A549 (cell line): ENCODE data around the gene IL17RC. TPM values are rescaled to one million over a fixed set of nuclear protein-coding genes. Genes with fewer than 3 reads are reported as not detected.

ENCODE experiments used
- ATAC-seq, 2 experiments: fragments of 200-7000 bp in 1 of 2; fragments of >200 bp in 1 of 2; cut with Nextera tagmentation in 1 of 2; cut with Tn5 transposase in 1 of 2; 3 replicates each; pipeline versions ENCODE4 v1.8.0 to v1.9.1; 2018 to 2020; ENCODE audit warnings: mild to moderate bottlenecking in 1 of 2, moderate library complexity in 1 of 2
- CTCF ChIA-PET: fragments of 300-600 bp; sonication (Branson Sonifier 250); formaldehyde crosslinking; extraction: SDS; loops from one replicate; lab custom pipeline; 2021; ENCODE audit warnings: antibody characterized with exemption, inconsistent platforms; lab: Yijun Ruan, JAX
- POLR2A ChIA-PET: fragments of 350-600 bp; formaldehyde crosslinking; extraction: SDS; loops from one replicate; lab custom pipeline; 2021; ENCODE audit warnings: antibody characterized with exemption, inconsistent platforms; lab: Yijun Ruan, JAX
- DNase-seq, 2 experiments: peaks; one replicate each; pipeline versions ENCODE4 v3.0.0 to v3.0.0-alpha.2; 2011 to 2016; ENCODE audit warnings: low read depth in 1 of 2, low spot score in 1 of 2
- FAIRE-seq: peaks from 2 replicates; lab custom pipeline; 2011; peaks lifted over from hg19 to GRCh38; lab: Jason Lieb, UNC
- H3K27ac ChIP-seq, 2 experiments: fragments of >200 bp; sonication (Bioruptor Twin); formaldehyde crosslinking; 3 replicates each; pipeline ENCODE4 v1.5.1; 2016 to 2017
- H3K4me1 ChIP-seq: fragments of >200 bp; sonication (Bioruptor Twin); formaldehyde crosslinking; 3 replicates; pipeline ENCODE4 v1.6.1; 2016
- H3K4me2 ChIP-seq: fragments of >200 bp; sonication (Bioruptor Twin); formaldehyde crosslinking; 3 replicates; pipeline ENCODE4 v1.6.1; 2016
- H3K4me3 ChIP-seq: fragments of >200 bp; sonication (Bioruptor Twin); formaldehyde crosslinking; 3 replicates; pipeline ENCODE4 v1.5.1; 2016
- H3K9me3 ChIP-seq: fragments of >200 bp; sonication (Bioruptor Twin); formaldehyde crosslinking; 3 replicates; pipeline ENCODE4 v1.6.1; 2016
- ATOH8 ChIP-seq: fragments of 250-450 bp; sonication (Bioruptor Pico); IDR thresholded peaks from 2 replicates; pipeline ENCODE4 v1.5.0; 2020; ENCODE audit warnings: low read depth, mild to moderate bottlenecking, moderate library complexity
- BHLHE40 ChIP-seq: IDR thresholded peaks from 2 replicates; pipeline ENCODE4 v1.6.1; 2012; ENCODE audit warnings: low read depth, low read length, inconsistent platforms
- CHD2 ChIP-seq: fragments of 150-350 bp; IDR thresholded peaks from 2 replicates; pipeline ENCODE4 v1.6.1; 2014; ENCODE audit warnings: low read length; ENCODE audit not compliant: partially characterized antibody
- E2F6 ChIP-seq: IDR thresholded peaks from 2 replicates; pipeline ENCODE4 v1.6.1; 2012; ENCODE audit warnings: low read depth, borderline replicate concordance
- EHF ChIP-seq: fragments of 250-450 bp; sonication (Bioruptor Pico); IDR thresholded peaks from 2 replicates; pipeline ENCODE4 v1.5.0; 2020; ENCODE audit warnings: mild to moderate bottlenecking
- ELK1 ChIP-seq: fragments of 150-350 bp; IDR thresholded peaks from 2 replicates; pipeline ENCODE4 v1.6.1; 2014; ENCODE audit warnings: low read depth, mild to moderate bottlenecking, low read length
- EP300 ChIP-seq, 2 experiments: fragments of >200 bp; sonication (Bioruptor Twin); formaldehyde crosslinking; IDR thresholded peaks; 2 replicates in 1 of 2; 3 replicates in 1 of 2; pipeline ENCODE4 v1.6.1; 2016 to 2017
- ESRRA ChIP-seq: fragments of 150-350 bp; IDR thresholded peaks from 2 replicates; pipeline ENCODE4 v1.6.1; 2014; ENCODE audit warnings: mild to moderate bottlenecking, low read length, borderline replicate concordance
- FOSL2 ChIP-seq, 2 experiments: fragments of 450-650 bp in 1 of 2; fragments of >200 bp in 1 of 2; sonication (Bioruptor Twin) in 1 of 2; formaldehyde crosslinking; IDR thresholded peaks; 2 replicates each; pipeline versions ENCODE4 v1.5.0 to v1.6.1; 2016 to 2020; ENCODE audit warnings: mild to moderate bottlenecking in 1 of 2, moderate library complexity in 1 of 2
- FOXS1 ChIP-seq: fragments of 250-450 bp; sonication (Bioruptor Pico); IDR thresholded peaks from 2 replicates; pipeline ENCODE4 v1.5.0; 2020; ENCODE audit warnings: mild to moderate bottlenecking, moderate library complexity
- GATA3 ChIP-seq: IDR thresholded peaks from 2 replicates; pipeline ENCODE4 v1.6.1; 2012; ENCODE audit warnings: borderline replicate concordance
- HDAC2 ChIP-seq: fragments of 200-600 bp; sonication (generic); IDR thresholded peaks from 2 replicates; pipeline ENCODE4 v1.6.1; 2016
- HES2 ChIP-seq: fragments of >200 bp; sonication (Bioruptor Twin); formaldehyde crosslinking; IDR thresholded peaks from 2 replicates; pipeline ENCODE4 v1.6.1; 2016
- HOXA7 ChIP-seq: fragments of 250-450 bp; sonication (Bioruptor Pico); IDR thresholded peaks from 2 replicates; pipeline ENCODE4 v1.5.0; 2020; ENCODE audit warnings: mild to moderate bottlenecking, moderate library complexity
- KDM5A ChIP-seq: fragments of 200-600 bp; sonication (generic); IDR thresholded peaks from 2 replicates; pipeline ENCODE4 v1.6.1; 2016; ENCODE audit warnings: antibody characterized with exemption, mild to moderate bottlenecking
- MAZ ChIP-seq: fragments of 150-350 bp; IDR thresholded peaks from 2 replicates; pipeline ENCODE4 v1.6.1; 2014; ENCODE audit warnings: antibody characterized with exemption, low read depth, low read length, borderline replicate concordance
- MYC ChIP-seq: IDR thresholded peaks from 2 replicates; pipeline ENCODE4 v1.6.1; 2012; ENCODE audit warnings: mild to moderate bottlenecking, inconsistent platforms, low read length, improper control_type of control experiment, borderline replicate concordance
- NFE2L2 ChIP-seq: fragments of 150-350 bp; conservative IDR thresholded peaks from 2 replicates; pipeline ENCODE4 v1.6.1; 2014; ENCODE audit warnings: low read length
- NPAS2 ChIP-seq: fragments of 250-450 bp; sonication (Bioruptor Pico); IDR thresholded peaks from 2 replicates; pipeline ENCODE4 v1.8.0; 2022; ENCODE audit warnings: mild to moderate bottlenecking, moderate library complexity, borderline replicate concordance
- NR3C1 ChIP-seq: fragments of >200 bp; sonication (Bioruptor Twin); formaldehyde crosslinking; IDR thresholded peaks from 3 replicates; pipeline ENCODE4 v1.6.1; 2017
- POLR2A ChIP-seq: IDR thresholded peaks from 2 replicates; pipeline ENCODE4 v1.6.1; 2012; ENCODE audit warnings: mild to moderate bottlenecking, low read length
- RAD21 ChIP-seq, 2 experiments: fragments of >200 bp in 1 of 2; sonication (Bioruptor Twin) in 1 of 2; formaldehyde crosslinking in 1 of 2; IDR thresholded peaks in 1 of 2; conservative IDR thresholded peaks in 1 of 2; 2 replicates in 1 of 2; 3 replicates in 1 of 2; pipeline ENCODE4 v1.6.1; 2012 to 2018; ENCODE audit warnings: inconsistent platforms in 1 of 2
- RNF2 ChIP-seq: fragments of 200-600 bp; sonication (generic); IDR thresholded peaks from 2 replicates; pipeline ENCODE4 v1.6.1; 2016; ENCODE audit warnings: low read depth, mild to moderate bottlenecking, antibody characterized with exemption, moderate library complexity, borderline replicate concordance
- SMC3 ChIP-seq: fragments of >200 bp; sonication (Bioruptor Twin); formaldehyde crosslinking; IDR thresholded peaks from 3 replicates; pipeline ENCODE4 v1.6.1; 2018; ENCODE audit warnings: inconsistent platforms
- SREBF2 ChIP-seq: fragments of 450-650 bp; IDR thresholded peaks from 2 replicates; pipeline ENCODE4 v1.6.1; 2014; ENCODE audit warnings: mild to moderate bottlenecking, moderate library complexity
- ZC3H11A ChIP-seq: fragments of 450-650 bp; IDR thresholded peaks from 2 replicates; pipeline ENCODE4 v1.6.1; 2014; ENCODE audit warnings: antibody characterized with exemption, mild to moderate bottlenecking
- ZFP36 ChIP-seq: fragments of 450-650 bp; IDR thresholded peaks from 2 replicates; pipeline ENCODE4 v1.6.1; 2014; ENCODE audit warnings: borderline replicate concordance; ENCODE audit not compliant: partially characterized antibody
- WGBS: methylation state at CpG from one replicate; pipeline ENCODE4 v1.1.6; 2017; ENCODE audit errors: missing lambda C conversion rate; 5-methylcytosine and 5-hydroxymethylcytosine counted together
- polyA plus RNA-seq, 4 experiments: library from polyadenylated mRNA; depleted of rRNA in 3 of 4; stranded (reverse); fragments of >200 nt; fragmentation: RNase III in 1 of 4; extraction: RNeasy Plus Mini Kit Qiagen cat#74134 plus additional on column Dnase treatment in 1 of 4; gene quantifications; 2 replicates in 3 of 4; 3 replicates in 1 of 4; pipeline ENCODE4 v1.2.3, GENCODE V29; 2011 to 2017

The IL17RC gene
- polyA plus RNA-seq, 2 of the 4 experiments (the other 2 are of a cell fraction) = 7.7 to 9.4 TPM

- CTCF ChIA-PET = interaction anchor here (1.6 to 3.6 kb wide), 2 partner anchors 9 to 11 kb away, joined by 5 to 29 read pairs; partner anchors contain the start of gene CRELD1
Measured at GRCh38 chr3:9944271-9944670, 27.4 kb downstream of the IL17RC start.

GRCh38 chr3:9945358-9945757, 28.5 kb downstream of the IL17RC start:
- Histone ChIP-seq H3K4me3 (peak overlapping the region; percentile 80; the same call in 1 of the 3 replicates), H3K4me1 (peaks cover 10% of the 10 kb centered on the region; the same call in 1 of the 3 replicates), H3K9me3 (no peaks in the 10 kb centered on the region), H3K4me2 (peak overlapping the region; percentile 92), H3K27ac (peak overlapping the region in 1 of 2 experiments; percentile 95; a peak in 3 of 6 replicates)
- ChIA-PET POLR2A (interaction anchor here (0.6 to 2.5 kb wide), 4 partner anchors 12 to 164 kb away, joined by 6 to 53 read pairs (median 10); partner anchors contain the start of genes CRELD1, JAGN1 and RPUSD3), CTCF (interaction anchor here (0.9 to 5.2 kb wide), 25 partner anchors 10 to 329 kb away, joined by 3 to 146 read pairs (median 12); partner anchors contain the start of genes CAMK1, CRELD1, JAGN1 and OGG1)
- no peak for DNase-seq
- no peak for TF ChIP-seq KDM5A
- TF ChIP-seq SMC3 = no peak
- no peak for TF ChIP-seq CHD2
- no peak for TF ChIP-seq SREBF2
- no peak for TF ChIP-seq RAD21 (conservative IDR thresholded peaks at IDR 0.05 in 1 of 2, IDR thresholded peaks at IDR 0.05 in 1 of 2)
- no peak for TF ChIP-seq ELK1
- TF ChIP-seq HDAC2 = no peak
- TF ChIP-seq MAZ = no peak
- TF ChIP-seq NR3C1 = no peak
- TF ChIP-seq NFE2L2 = no peak
- TF ChIP-seq BHLHE40 = no peak
- TF ChIP-seq ZFP36 = no peak
- WGBS = 91% methylated on average over 10 of the region's 10 CpGs
- no peak for ATAC-seq
- no peak for FAIRE-seq

More at GRCh38 chr3:9944271-9944670, 27.4 kb downstream of the IL17RC start:
- DNase-seq (no peak), ATAC-seq (no peak)
- POLR2A ChIA-PET = interaction anchor here (1.3 kb wide), 1 partner anchor 11 kb away, joined by 4 read pairs; the partner anchor contains the start of gene CRELD1
- Histone ChIP-seq H3K4me3 (no peak overlapping the region), H3K4me1 (peaks cover 10% of the 10 kb centered on the region; the same call in 1 of the 3 replicates), H3K4me2 (no peak overlapping the region), H3K27ac (no peak overlapping the region)
- WGBS = 96% methylated on average over 8 of the region's 11 CpGs
- TF ChIP-seq ESRRA (no peak), GATA3 (no peak), RNF2 (no peak), HES2 (no peak), MYC (no peak), EP300 (IDR thresholded peaks at IDR 0.05) (no peak), ATOH8 (CRISPR knock-in tag) (no peak), SMC3 (no peak), SREBF2 (no peak), ZFP36 (no peak), FOSL2 (IDR thresholded peaks at IDR 0.05) (no peak), FOSL2 (CRISPR knock-in tag; IDR thresholded peaks at IDR 0.05) (no peak), E2F6 (no peak), HOXA7 (CRISPR knock-in tag) (no peak), EHF (CRISPR knock-in tag) (no peak), POLR2A (no peak), KDM5A (no peak), ZC3H11A (no peak), NPAS2 (no peak), FOXS1 (no peak), NR3C1 (no peak)
- TF ChIP-seq, all 56 proteins: peak for 0
- no peak for FAIRE-seq
- H3K9me3 ChIP-seq = no peaks in the 10 kb centered on the region
